Colonic mucosa (tissue), 4 donors: ENCODE measurements around the gene RGS12. TPM values are rescaled to one million over a fixed set of nuclear protein-coding genes. Genes with fewer than 3 reads are reported as not detected.

Experiments used
- DNase-seq: peaks from one replicate; pipeline ENCODE4 v3.0.0-alpha.2; 2020
- H3K27ac ChIP-seq: fragments of 200-600 bp; one replicate; pipeline ENCODE4 v1.8.0; 2021
- H3K27me3 ChIP-seq: fragments of 200-600 bp; one replicate; pipeline ENCODE4 v1.8.0; 2021
- H3K36me3 ChIP-seq: fragments of 200-600 bp; one replicate; pipeline ENCODE4 v1.8.0; 2021
- H3K4me1 ChIP-seq: fragments of 200-600 bp; one replicate; pipeline ENCODE4 v1.8.0; 2021; ENCODE audit warnings: mild to moderate bottlenecking
- H3K4me3 ChIP-seq: fragments of 200-600 bp; one replicate; pipeline ENCODE4 v1.8.0; 2021
- H3K9ac ChIP-seq, 2 donors: one replicate each; pipeline ENCODE4 v1.7.0; 2013; ENCODE audit warnings: control low read depth in 2 of 2, low read depth in 2 of 2, low read length in 2 of 2
- H3K9me3 ChIP-seq: fragments of 200-600 bp; one replicate; pipeline ENCODE4 v1.8.0; 2021
- intact Hi-C: fragments of 100-400 bp; cut with DNase I; formaldehyde crosslinking; loops from one replicate; pipeline ENCODE4 v1.14.1; 2022
- total RNA-seq, 2 donors: library from RNA; stranded (reverse); fragmentation: NEBNext Ultra II Directional in 1 of 2; extraction: Animal tissue kit (Norgen Biotek cat#: 25700) in 1 of 2; gene quantifications; one replicate each; pipeline ENCODE4 v1.2.1, GENCODE V29; 2021
- TF ChIP-seq, protein P1 (sequence below): fragments of 200-600 bp; IDR thresholded peaks from one replicate; pipeline ENCODE4 v1.8.0; 2022; ENCODE audit warnings: antibody characterized with exemption, mild to moderate bottlenecking
- donor health status: healthy.
- donor health status: DM: no; HTN: no; CAD: no.
- donor health status: DM: no; HTN: no; CAD: no.

Gene RGS12
- total RNA-seq, 2 donors from 2014 or later: 18.0 to 25.7 TPM

GRCh38 chr4:3328814-3329663, 36.2 kb downstream of the RGS12 start:
- H3K9ac ChIP-seq: no peak overlapping the region
- H3K36me3 ChIP-seq: no peaks in the 10 kb centered on the region
- no peak for DNase-seq
- no peaks in the 10 kb centered on the region for H3K9me3 ChIP-seq
- intact Hi-C loops: no loop called here
- TF ChIP-seq, protein P1, sequence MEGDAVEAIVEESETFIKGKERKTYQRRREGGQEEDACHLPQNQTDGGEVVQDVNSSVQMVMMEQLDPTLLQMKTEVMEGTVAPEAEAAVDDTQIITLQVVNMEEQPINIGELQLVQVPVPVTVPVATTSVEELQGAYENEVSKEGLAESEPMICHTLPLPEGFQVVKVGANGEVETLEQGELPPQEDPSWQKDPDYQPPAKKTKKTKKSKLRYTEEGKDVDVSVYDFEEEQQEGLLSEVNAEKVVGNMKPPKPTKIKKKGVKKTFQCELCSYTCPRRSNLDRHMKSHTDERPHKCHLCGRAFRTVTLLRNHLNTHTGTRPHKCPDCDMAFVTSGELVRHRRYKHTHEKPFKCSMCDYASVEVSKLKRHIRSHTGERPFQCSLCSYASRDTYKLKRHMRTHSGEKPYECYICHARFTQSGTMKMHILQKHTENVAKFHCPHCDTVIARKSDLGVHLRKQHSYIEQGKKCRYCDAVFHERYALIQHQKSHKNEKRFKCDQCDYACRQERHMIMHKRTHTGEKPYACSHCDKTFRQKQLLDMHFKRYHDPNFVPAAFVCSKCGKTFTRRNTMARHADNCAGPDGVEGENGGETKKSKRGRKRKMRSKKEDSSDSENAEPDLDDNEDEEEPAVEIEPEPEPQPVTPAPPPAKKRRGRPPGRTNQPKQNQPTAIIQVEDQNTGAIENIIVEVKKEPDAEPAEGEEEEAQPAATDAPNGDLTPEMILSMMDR: no peak
- H3K4me1 ChIP-seq: no peaks in the 10 kb centered on the region
- no peak overlapping the region for H3K4me3 ChIP-seq
- H3K27ac ChIP-seq: no peak overlapping the region
- no peaks in the 10 kb centered on the region for H3K27me3 ChIP-seq

DNA sequence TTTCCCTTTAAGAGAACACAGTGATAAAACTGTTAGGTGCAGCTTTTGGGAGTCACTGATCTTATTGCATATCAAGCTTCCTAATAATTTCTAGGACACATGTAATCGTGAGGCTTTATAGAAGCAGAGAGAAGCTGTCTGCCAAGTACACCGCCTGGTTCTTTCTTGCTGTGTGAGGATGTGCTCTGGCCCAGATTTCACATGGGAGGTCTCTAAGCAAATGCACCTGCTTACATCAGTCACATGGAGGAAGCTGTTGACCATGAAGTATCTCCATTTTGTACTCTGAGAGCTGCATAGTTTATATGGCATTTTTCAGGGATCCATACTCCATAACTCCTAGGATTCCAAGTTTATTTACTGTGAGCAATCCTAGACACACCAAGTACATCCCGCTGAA, 37.1 kb downstream of the RGS12 start:
- H3K9ac ChIP-seq: no peak overlapping the region
- H3K4me1 ChIP-seq: no peaks in the 10 kb centered on the region
- no peak for DNase-seq
- TF ChIP-seq, protein P1: no peak
- no peak overlapping the region for H3K4me3 ChIP-seq
- intact Hi-C loops: no loop called here
- no peaks in the 10 kb centered on the region for H3K27me3 ChIP-seq
- H3K27ac ChIP-seq: no peak overlapping the region
- no peaks in the 10 kb centered on the region for H3K9me3 ChIP-seq
- no peaks in the 10 kb centered on the region for H3K36me3 ChIP-seq

GRCh38 chr4:3330707-3331106, 37.9 kb downstream of the RGS12 start:
- Histone ChIP-seq H3K9me3 (no peaks in the 10 kb centered on the region), H3K27me3 (no peaks in the 10 kb centered on the region), H3K9ac (no peak overlapping the region), H3K4me3 (no peak overlapping the region), H3K27ac (no peak overlapping the region), H3K4me1 (no peaks in the 10 kb centered on the region), H3K36me3 (no peaks in the 10 kb centered on the region)
- DNase-seq: no peak
- intact Hi-C loops: no loop called here
- TF ChIP-seq, protein P1: no peak

DNA sequence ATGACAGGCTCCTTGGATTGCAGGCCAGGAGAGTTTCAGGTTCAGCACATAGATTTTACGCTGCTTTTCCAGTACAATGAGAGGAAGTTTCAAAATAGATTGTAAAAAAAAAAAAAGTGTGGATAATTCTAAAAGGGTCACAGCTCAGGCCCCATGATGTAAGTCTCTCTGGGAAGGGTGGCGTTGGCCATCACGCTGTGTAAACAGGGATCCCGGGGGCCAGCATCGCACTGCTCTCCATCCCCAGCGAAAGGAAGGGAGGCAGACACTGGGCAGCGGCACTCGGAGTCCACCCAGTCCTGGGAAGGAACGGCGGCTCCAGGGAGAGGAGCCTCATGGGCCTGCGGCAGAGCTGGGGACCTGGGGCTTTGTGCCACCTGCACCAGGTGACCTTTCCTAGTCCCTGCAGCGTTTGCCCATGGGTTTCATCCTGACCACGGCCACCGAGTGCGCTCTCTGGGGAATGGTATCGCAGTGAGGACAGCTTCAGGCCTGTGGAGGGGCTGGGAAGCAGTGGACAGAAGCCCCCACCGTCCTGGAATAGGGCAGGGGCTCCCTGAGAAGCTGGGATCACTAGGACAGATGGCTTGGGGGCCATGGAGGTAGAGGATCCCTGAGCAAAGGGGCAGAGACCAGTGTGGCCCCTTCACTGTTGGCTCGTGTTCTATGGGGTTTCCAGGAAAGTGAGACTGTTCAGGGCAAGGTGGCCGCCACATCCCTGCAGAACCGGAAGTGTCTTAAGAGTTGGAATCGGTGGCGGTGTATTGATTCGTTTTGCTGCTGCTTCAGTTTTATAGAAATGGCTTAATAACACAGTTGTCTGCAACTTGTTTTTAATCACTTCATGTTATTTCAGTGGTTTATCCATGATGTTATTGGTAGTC, 38.9 kb downstream of the RGS12 start:
- H3K4me3 ChIP-seq: no peak overlapping the region
- intact Hi-C loops: no loop called here
- no peak overlapping the region for H3K9ac ChIP-seq
- no peaks in the 10 kb centered on the region for H3K27me3 ChIP-seq
- H3K27ac ChIP-seq: no peak overlapping the region
- no peaks in the 10 kb centered on the region for H3K4me1 ChIP-seq
- no peaks in the 10 kb centered on the region for H3K36me3 ChIP-seq
- no peaks in the 10 kb centered on the region for H3K9me3 ChIP-seq
- no peak for DNase-seq
- TF ChIP-seq, protein P1: no peak

GRCh38 chr4:3332498-3332897, 39.7 kb downstream of the RGS12 start:
- H3K27me3 ChIP-seq: no peaks in the 10 kb centered on the region
- TF ChIP-seq, protein P1: no peak
- H3K9ac ChIP-seq: no peak overlapping the region
- no peaks in the 10 kb centered on the region for H3K4me1 ChIP-seq
- DNase-seq: no peak
- H3K4me3 ChIP-seq: no peak overlapping the region
- H3K27ac ChIP-seq: no peak overlapping the region
- intact Hi-C loops: no loop called here
- H3K36me3 ChIP-seq: no peaks in the 10 kb centered on the region
- no peaks in the 10 kb centered on the region for H3K9me3 ChIP-seq
